ENCODE data around the gene ATRN. TPM values are rescaled to one million over a fixed set of nuclear protein-coding genes. Genes with fewer than 3 reads are reported as not detected.

Gene ATRN
- total and polyA plus RNA-seq, 2 experiments from 2014 or later: 2.2 to 18.3 TPM

- H3K4me1 ChIP-seq (ENCODE audit: insufficient read depth): no peaks in the 10 kb centered on the region
- no peak overlapping the region for H3K4me3 Mint-ChIP-seq
- H3K36me3 ChIP-seq (ENCODE audit: insufficient read depth): no peaks in the 10 kb centered on the region
- H4K20me1 ChIP-seq (replicated peaks; ENCODE audit: insufficient read depth): no peaks in the 10 kb centered on the region
- H3K27me3 ChIP-seq (ENCODE audit: insufficient read depth): no peaks in the 10 kb centered on the region
- H2AFZ ChIP-seq: no peak overlapping the region
- DNase-seq (ENCODE audit: low spot score) (no peak), ATAC-seq (no peak)
- H3K4me1 Mint-ChIP-seq: no peaks in the 10 kb centered on the region
- H3K4me3 ChIP-seq: no peak overlapping the region
- no peaks in the 10 kb centered on the region for H3K36me3 Mint-ChIP-seq (ENCODE audit: low read depth)
- no peaks in the 10 kb centered on the region for H3K79me2 ChIP-seq (replicated peaks; ENCODE audit: insufficient read depth)
- H3K9me2 ChIP-seq (ENCODE audit: insufficient read depth): no peaks in the 10 kb centered on the region
- H3K4me2 ChIP-seq: no peak overlapping the region
- H3K27ac Mint-ChIP-seq: no peak overlapping the region
- no peak overlapping the region for H3K27ac ChIP-seq (ENCODE audit: low read depth)
- no peaks in the 10 kb centered on the region for H3F3A ChIP-seq (replicated peaks; ENCODE audit: low read depth)
- H3K9me3 Mint-ChIP-seq: no peaks in the 10 kb centered on the region
- TF ChIP-seq EZH2 (IDR thresholded peaks at IDR 0.05; ENCODE audit: low read depth, unreplicated experiment) (no peak), ZNF331 (CRISPR knock-in tag; IDR thresholded peaks at IDR 0.05; ENCODE audit: low read depth) (no peak), JUNB (IDR thresholded peaks at IDR 0.05; ENCODE audit: unreplicated experiment) (no peak), CTCF (conservative IDR thresholded peaks at IDR 0.05; ENCODE audit: low read depth in 2 of 2) (no peak), CREB1 (CRISPR knock-in tag; IDR thresholded peaks at IDR 0.05; ENCODE audit: low read depth) (no peak), POLR2AphosphoS5 (IDR thresholded peaks at IDR 0.05; ENCODE audit: low read depth) (no peak), ZNF462 (CRISPR knock-in tag; IDR thresholded peaks at IDR 0.05) (no peak), REST (IDR thresholded peaks at IDR 0.05; ENCODE audit: unreplicated experiment) (no peak), EZH2phosphoT487 (IDR thresholded peaks at IDR 0.05; ENCODE audit: unreplicated experiment) (no peak), NANOG (IDR thresholded peaks at IDR 0.05; ENCODE audit: borderline replicate concordance) (no peak), ETS1 (IDR thresholded peaks at IDR 0.05) (no peak), STAT1 (IDR thresholded peaks at IDR 0.05; ENCODE audit: unreplicated experiment) (no peak), ZNF114 (CRISPR knock-in tag; IDR thresholded peaks at IDR 0.05) (no peak)
- no peaks in the 10 kb centered on the region for H3K27me3 Mint-ChIP-seq (ENCODE audit: insufficient read depth, low read depth, poor library complexity)
Observed at GRCh38 chr20:3560578-3560977, 89.8 kb downstream of the ATRN start.
